Esophagus muscularis mucosa (tissue), 4 donors: Measurements from ENCODE around the gene MPP3.

Experiments
- CTCF ChIP-seq, 3 experiments: fragments of 200-600 bp in 2 of 3; fragments of 450-650 bp in 1 of 3; sonication (generic) in 2 of 3; IDR thresholded peaks; one replicate each; pipeline ENCODE4 v1.5.1; 2017 to 2019; ENCODE audit warnings: antibody characterized with exemption in 3 of 3, mild to moderate bottlenecking in 2 of 3, moderate library complexity in 1 of 3
- EP300 ChIP-seq: sonication (generic); formaldehyde crosslinking; IDR thresholded peaks from one replicate; pipeline ENCODE4 v1.6.1; 2017; ENCODE audit warnings: antibody characterized with exemption
- POLR2A ChIP-seq: fragments of 450-650 bp; IDR thresholded peaks from one replicate; pipeline ENCODE4 v1.6.1; 2017; ENCODE audit warnings: antibody characterized with exemption, moderate library complexity, mild to moderate bottlenecking, low read depth

- TF ChIP-seq CTCF (IDR thresholded peaks at IDR 0.05) (no peak), POLR2A (no peak), EP300 (no peak)
Observed at GRCh38 chr17:43829738-43830137, 3.2 kb downstream of the MPP3 start.
